Measurements from ENCODE around the gene SLC16A3.

- TF ChIP-seq POLR2A (IDR thresholded peaks at IDR 0.05): peak; percentile 46
- no peak for TF ChIP-seq CTCF (IDR thresholded peaks at IDR 0.05)
- no peak for TF ChIP-seq POLR2AphosphoS5 (IDR thresholded peaks at IDR 0.05)
These were observed 482 bp upstream of the SLC16A3 start for GRCh38 chr17:82228278-82228841.

Data from prostate gland (tissue), 2 donors.